HEK293 (cell line): ENCODE results near the gene BHMT2.

ENCODE experiments used
- ELK4 ChIP-seq: IDR thresholded peaks from 2 replicates; pipeline ENCODE4 v1.6.1; 2011; ENCODE audit warnings: mild to moderate bottlenecking, low read depth, low read length, borderline replicate concordance
- GLI4 ChIP-seq: fragments of 450-650 bp; formaldehyde crosslinking; IDR thresholded peaks from 2 replicates; pipeline ENCODE4 v1.5.1; 2016; ENCODE audit warnings: missing biosample characterization, missing genetic modification characterization
- HIC1 ChIP-seq: fragments of 450-650 bp; formaldehyde crosslinking; IDR thresholded peaks from 2 replicates; pipeline ENCODE4 v1.5.1; 2016; ENCODE audit warnings: missing biosample characterization, missing genetic modification characterization
- KLF16 ChIP-seq: fragments of 450-650 bp; formaldehyde crosslinking; IDR thresholded peaks from 2 replicates; pipeline ENCODE4 v1.5.1; 2017; ENCODE audit warnings: missing biosample characterization, missing genetic modification characterization
- KLF9 ChIP-seq: fragments of 450-650 bp; formaldehyde crosslinking; IDR thresholded peaks from 2 replicates; pipeline ENCODE4 v1.5.1; 2016; ENCODE audit warnings: missing biosample characterization, missing genetic modification characterization, low read depth
- MEIS1 ChIP-seq: sonication (generic); formaldehyde crosslinking; IDR thresholded peaks from 2 replicates; pipeline ENCODE4 v1.8.1; 2022; ENCODE audit warnings: missing genetic modification reagents, mild to moderate bottlenecking, borderline replicate concordance
- PRDM4 ChIP-seq: fragments of 450-650 bp; formaldehyde crosslinking; IDR thresholded peaks from 2 replicates; pipeline ENCODE4 v1.5.1; 2017; ENCODE audit warnings: missing biosample characterization, missing genetic modification characterization
- SCRT1 ChIP-seq: fragments of 450-650 bp; formaldehyde crosslinking; IDR thresholded peaks from 2 replicates; pipeline ENCODE4 v1.5.1; 2016; ENCODE audit warnings: missing biosample characterization, missing genetic modification characterization, borderline replicate concordance
- SP3 ChIP-seq: fragments of 450-650 bp; formaldehyde crosslinking; IDR thresholded peaks from 2 replicates; pipeline ENCODE4 v1.5.1; 2016; ENCODE audit warnings: missing biosample characterization, missing genetic modification characterization
- TCF7L2 ChIP-seq: IDR thresholded peaks from 2 replicates; pipeline ENCODE4 v1.6.1; 2011; ENCODE audit warnings: low read depth, mild to moderate bottlenecking, inconsistent platforms, low read length, moderate library complexity, borderline replicate concordance
- TSHZ1 ChIP-seq: fragments of 450-650 bp; formaldehyde crosslinking; IDR thresholded peaks from 2 replicates; pipeline ENCODE4 v1.5.1; 2016; ENCODE audit warnings: missing biosample characterization, missing genetic modification characterization, borderline replicate concordance
- ZBTB20 ChIP-seq: fragments of 450-650 bp; formaldehyde crosslinking; IDR thresholded peaks from 2 replicates; pipeline ENCODE4 v1.5.1; 2016; ENCODE audit warnings: missing biosample characterization, missing genetic modification characterization
- ZBTB21 ChIP-seq: fragments of 450-650 bp; formaldehyde crosslinking; IDR thresholded peaks from 2 replicates; pipeline ENCODE4 v1.5.1; 2017; ENCODE audit warnings: missing biosample characterization, missing genetic modification characterization
- ZFHX2 ChIP-seq: fragments of 450-650 bp; formaldehyde crosslinking; conservative IDR thresholded peaks from 2 replicates; pipeline ENCODE4 v1.5.1; 2016; ENCODE audit warnings: missing biosample characterization, missing genetic modification characterization
- ZNF175 ChIP-seq: fragments of 450-650 bp; formaldehyde crosslinking; IDR thresholded peaks from 2 replicates; pipeline ENCODE4 v1.5.1; 2016; ENCODE audit warnings: missing biosample characterization, missing genetic modification characterization
- ZNF2 ChIP-seq: fragments of 450-650 bp; formaldehyde crosslinking; IDR thresholded peaks from 2 replicates; pipeline ENCODE4 v1.5.1; 2016; ENCODE audit warnings: missing biosample characterization, missing genetic modification characterization
- ZNF211 ChIP-seq: fragments of 450-650 bp; formaldehyde crosslinking; IDR thresholded peaks from 2 replicates; pipeline ENCODE4 v1.5.1; 2016; ENCODE audit warnings: low read depth, missing biosample characterization, missing genetic modification characterization
- ZNF292 ChIP-seq: fragments of 450-650 bp; formaldehyde crosslinking; IDR thresholded peaks from 2 replicates; pipeline ENCODE4 v1.5.1; 2016; ENCODE audit warnings: low read depth, missing biosample characterization, missing genetic modification characterization, borderline replicate concordance
- ZNF324 ChIP-seq: fragments of 450-650 bp; formaldehyde crosslinking; IDR thresholded peaks from 2 replicates; pipeline ENCODE4 v1.5.1; 2016; ENCODE audit warnings: missing biosample characterization, missing genetic modification characterization
- ZNF362 ChIP-seq: fragments of 450-650 bp; formaldehyde crosslinking; IDR thresholded peaks from 2 replicates; pipeline ENCODE4 v1.5.1; 2016; ENCODE audit warnings: missing biosample characterization, missing genetic modification characterization
- ZNF37A ChIP-seq: fragments of 450-650 bp; IDR thresholded peaks from 2 replicates; pipeline ENCODE4 v1.5.1; 2018; ENCODE audit warnings: missing biosample characterization, missing genetic modification characterization
- ZNF423 ChIP-seq: fragments of 450-650 bp; formaldehyde crosslinking; IDR thresholded peaks from 2 replicates; pipeline ENCODE4 v1.5.1; 2016; ENCODE audit warnings: missing biosample characterization, missing genetic modification characterization
- ZNF433 ChIP-seq: fragments of 450-650 bp; formaldehyde crosslinking; IDR thresholded peaks from 2 replicates; pipeline ENCODE4 v1.5.1; 2016; ENCODE audit warnings: missing biosample characterization, missing genetic modification characterization, low read depth
- ZNF580 ChIP-seq: fragments of 450-650 bp; formaldehyde crosslinking; IDR thresholded peaks from 2 replicates; pipeline ENCODE4 v1.5.1; 2016; ENCODE audit warnings: missing biosample characterization, missing genetic modification characterization
- ZNF621 ChIP-seq: fragments of 450-650 bp; formaldehyde crosslinking; IDR thresholded peaks from 2 replicates; pipeline ENCODE4 v1.5.1; 2017; ENCODE audit warnings: missing biosample characterization, missing genetic modification characterization
- ZNF658 ChIP-seq: fragments of 450-650 bp; formaldehyde crosslinking; IDR thresholded peaks from 2 replicates; pipeline ENCODE4; 2016; ENCODE audit warnings: missing biosample characterization, missing genetic modification characterization
- ZNF670 ChIP-seq: fragments of 450-650 bp; formaldehyde crosslinking; IDR thresholded peaks from 2 replicates; pipeline ENCODE4 v1.5.1; 2016; ENCODE audit warnings: missing biosample characterization, missing genetic modification characterization, low read depth
- ZNF791 ChIP-seq: fragments of 450-650 bp; formaldehyde crosslinking; IDR thresholded peaks from 2 replicates; pipeline ENCODE4 v1.5.1; 2016; ENCODE audit warnings: missing biosample characterization, missing genetic modification characterization
- ZNF792 ChIP-seq: fragments of 450-650 bp; formaldehyde crosslinking; IDR thresholded peaks from 2 replicates; pipeline ENCODE4 v1.5.1; 2016; ENCODE audit warnings: missing biosample characterization, missing genetic modification characterization
- ZSCAN23 ChIP-seq: fragments of 450-650 bp; formaldehyde crosslinking; IDR thresholded peaks from 2 replicates; pipeline ENCODE4 v1.5.1; 2016; ENCODE audit warnings: missing biosample characterization, missing genetic modification characterization

BHMT2 gene

GRCh38 chr5:79133657-79134451 lies 64.3 kb downstream of the BHMT2 start (continued):
- TF ChIP-seq ZNF423 (tag by site-specific recombination) (no peak), ZNF362 (tag by site-specific recombination) (peak; percentile 80), ZNF211 (tag by site-specific recombination) (no peak), ZFHX2 (tag by site-specific recombination) (no peak), ZBTB20 (0 out of 2 replicates have a peak, but pooled peaks have one; percentile 16), ZNF792 (tag by site-specific recombination) (no peak), ZNF37A (tag by site-specific recombination) (no peak), MEIS1 (CRISPR knock-in tag) (no peak), ZNF324 (tag by site-specific recombination) (0 out of 2 replicates have a peak, but pooled peaks have one; percentile 62), ZNF580 (no peak; the same call in 1 of the 2 replicates), ZBTB21 (no peak), GLI4 (no peak), ZNF433 (tag by site-specific recombination) (no peak), ZNF621 (tag by site-specific recombination) (no peak), TCF7L2 (no peak), ZNF2 (tag by site-specific recombination) (no peak; the same call in 1 of the 2 replicates), ZNF791 (tag by site-specific recombination) (no peak), PRDM4 (tag by site-specific recombination) (0 out of 2 replicates have a peak, but pooled peaks have one; percentile 9), ELK4 (no peak), SP3 (tag by site-specific recombination) (peak; percentile 69), TSHZ1 (tag by site-specific recombination) (no peak), KLF9 (no peak), ZNF292 (tag by site-specific recombination) (no peak), ZNF670 (tag by site-specific recombination) (no peak), ZSCAN23 (tag by site-specific recombination) (no peak), ZNF658 (tag by site-specific recombination) (no peak), HIC1 (tag by site-specific recombination) (no peak), SCRT1 (tag by site-specific recombination) (no peak), ZNF175 (tag by site-specific recombination) (no peak), KLF16 (tag by site-specific recombination) (no peak)
